G401.6 (cell line): ENCODE results near the gene BACH2.
"Not testable (repeated sequence)": the region's sequence is repeated elsewhere in the genome, so short reads cannot be mapped to it uniquely, and the experiment has no call there.

Experiments
- FAIRE-seq: peaks from 2 replicates; lab custom pipeline; 2012; peaks lifted over from hg19 to GRCh38; lab: Jason Lieb, UNC

BACH2 gene

DNA sequence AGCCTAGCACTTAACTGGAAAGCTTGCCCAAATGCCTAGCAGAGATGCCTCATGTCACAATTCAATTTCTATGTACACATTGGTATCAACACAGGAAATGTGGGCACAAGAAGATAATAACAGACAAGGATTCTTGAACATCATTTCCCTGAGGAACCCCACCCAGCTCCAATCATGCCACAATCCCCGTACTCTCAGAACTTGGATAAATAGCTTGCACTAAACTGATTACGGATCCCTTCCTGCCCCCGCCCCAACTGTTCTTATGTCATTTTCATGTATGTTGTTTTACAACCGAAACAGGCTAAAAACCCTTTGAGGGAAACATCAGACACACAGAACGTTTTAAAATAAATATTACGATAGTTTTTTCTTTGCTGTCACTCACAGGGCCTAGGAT lies 87.1 kb downstream of the BACH2 start:
- no peak for FAIRE-seq

DNA sequence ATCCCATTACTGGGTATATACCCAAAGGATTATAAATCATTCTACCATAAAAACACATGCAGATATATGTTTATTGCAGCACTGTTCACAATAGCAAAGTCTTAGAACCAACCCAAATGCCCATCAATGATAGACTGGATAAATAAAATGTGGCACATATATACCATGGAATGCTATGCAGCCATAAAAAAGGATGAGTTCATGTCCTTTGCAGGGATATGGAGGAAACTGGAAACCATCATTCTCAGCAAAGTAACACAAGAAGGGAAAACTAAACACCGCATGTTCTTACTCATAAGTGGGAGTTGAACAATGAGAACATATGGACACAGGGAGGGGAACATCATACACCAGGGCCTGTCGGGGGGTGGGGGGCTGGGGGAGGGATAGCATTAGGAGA lies 88.0 kb downstream of the BACH2 start:
- not testable (repeated sequence) for FAIRE-seq

DNA sequence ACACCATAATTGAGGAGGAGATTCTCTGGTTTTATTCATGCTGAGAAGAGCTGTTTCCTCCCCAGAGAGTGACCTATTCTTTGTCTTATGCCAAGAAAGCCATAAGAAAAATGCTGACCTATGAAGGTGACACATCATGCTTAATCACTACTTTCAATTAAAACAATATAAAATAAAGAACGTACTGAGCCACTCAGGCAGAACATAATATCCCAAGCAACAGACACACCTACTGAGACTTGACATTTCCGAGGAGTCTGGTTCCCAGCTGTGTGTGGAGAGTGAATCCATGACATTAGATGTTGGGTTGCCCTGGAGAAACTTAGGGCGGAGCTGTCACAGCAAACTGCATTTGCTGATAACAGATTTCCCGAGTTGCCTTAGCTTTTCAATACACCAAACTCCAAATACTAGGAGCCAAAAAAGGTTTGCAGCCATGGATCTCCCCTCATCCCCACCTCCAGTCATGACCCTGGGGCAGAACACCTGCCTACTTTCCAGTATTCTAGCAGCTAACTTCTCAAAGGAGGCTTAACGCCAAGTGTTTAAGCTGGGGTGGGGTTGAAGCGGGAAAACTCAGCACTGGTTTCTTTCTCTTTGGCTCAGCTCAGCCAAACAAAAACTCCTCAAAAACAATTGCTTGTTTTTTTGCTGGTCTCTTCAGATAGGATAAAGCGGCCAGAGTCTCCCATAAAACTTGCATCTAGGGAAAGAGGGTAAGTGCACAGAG lies 92.2 kb downstream of the BACH2 start:
- FAIRE-seq, result no peak

DNA sequence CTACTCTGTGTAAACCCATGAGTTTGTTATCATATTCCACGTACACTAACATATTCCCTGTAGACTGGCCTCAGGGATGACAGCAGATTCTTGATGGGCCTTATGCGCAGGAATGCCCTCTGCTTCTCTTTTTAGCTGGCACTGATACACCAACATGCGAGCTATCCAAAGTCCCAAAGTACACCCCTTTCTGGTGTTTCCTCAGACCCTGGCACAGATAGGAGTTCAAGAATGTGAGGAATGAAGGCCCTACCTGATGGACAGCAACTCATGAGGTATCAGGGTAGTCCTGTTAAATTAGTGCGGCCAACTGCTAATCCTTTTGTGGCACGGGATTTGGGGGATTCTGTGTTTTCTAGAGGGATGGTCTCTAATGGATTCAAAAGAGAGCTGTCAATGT lies 93.0 kb downstream of the BACH2 start:
- no peak for FAIRE-seq

DNA sequence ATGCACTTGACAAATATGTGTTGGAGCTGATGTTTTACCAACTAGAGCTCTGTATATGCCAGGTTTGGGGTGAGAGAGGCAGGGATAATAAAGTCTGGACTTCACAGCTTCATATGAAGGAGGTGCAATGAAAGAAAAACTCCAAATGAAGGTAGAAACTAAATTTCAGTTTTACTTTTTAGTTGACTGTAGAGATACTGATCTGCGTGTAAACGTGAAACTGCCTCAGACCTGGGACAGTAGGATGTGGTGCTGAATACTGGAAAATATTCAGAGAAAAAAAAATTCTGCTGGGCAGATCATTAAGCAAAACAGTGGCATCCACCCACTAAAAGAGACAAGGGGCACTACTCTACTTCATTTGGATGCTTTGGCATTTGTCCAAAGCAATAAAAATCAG lies 94.5 kb downstream of the BACH2 start:
- no peak for FAIRE-seq

DNA sequence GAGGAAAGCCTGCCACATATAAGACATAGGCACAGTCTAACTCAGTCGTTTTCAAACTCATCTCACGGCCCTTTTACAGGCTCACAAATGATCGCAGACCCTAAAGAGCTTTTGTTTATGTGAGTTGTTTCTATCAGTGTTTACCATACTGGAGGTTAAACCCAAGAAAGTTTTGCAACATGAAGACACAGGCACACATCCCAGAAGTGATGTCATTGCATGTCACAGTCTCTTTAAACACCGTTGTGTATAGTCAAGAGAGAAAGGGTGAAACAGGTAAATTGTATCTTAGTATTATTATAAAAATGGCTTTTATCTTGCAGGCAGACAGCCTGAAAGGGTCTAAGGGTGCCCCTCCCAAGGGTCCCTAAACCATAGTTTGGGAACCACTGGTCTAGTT lies 96.7 kb downstream of the BACH2 start:
- no peak for FAIRE-seq

DNA sequence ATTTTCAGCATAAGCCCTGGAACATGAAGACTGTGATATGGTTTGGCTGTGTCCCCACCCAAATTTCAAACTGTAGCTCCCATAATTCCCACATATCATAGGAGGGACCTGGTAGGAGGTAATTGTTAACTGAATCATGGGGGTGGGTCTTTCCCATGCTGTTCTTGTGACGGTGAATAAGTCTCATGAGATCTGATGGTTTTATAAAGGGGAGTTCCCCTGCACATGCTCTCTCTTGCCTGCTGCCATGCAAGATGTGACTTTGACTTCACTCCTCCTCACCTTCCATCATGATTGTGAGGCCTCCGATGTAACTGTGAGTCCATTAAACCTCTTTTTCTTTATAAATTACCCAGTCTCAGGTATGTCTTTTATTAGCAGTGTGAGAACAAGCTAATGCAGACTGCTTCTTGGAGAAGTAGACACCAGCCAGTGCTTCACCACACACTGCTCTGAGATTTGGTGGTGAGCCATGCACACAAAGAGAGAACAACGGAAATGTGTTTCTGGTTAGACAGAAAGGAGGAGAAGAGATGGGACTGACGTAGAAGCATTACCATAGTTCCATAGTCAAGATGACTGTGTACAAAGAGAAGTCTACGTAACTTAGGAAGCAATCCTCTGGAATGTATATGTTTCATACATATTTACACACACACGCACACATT lies 97.8 kb downstream of the BACH2 start:
- FAIRE-seq, result no peak

DNA sequence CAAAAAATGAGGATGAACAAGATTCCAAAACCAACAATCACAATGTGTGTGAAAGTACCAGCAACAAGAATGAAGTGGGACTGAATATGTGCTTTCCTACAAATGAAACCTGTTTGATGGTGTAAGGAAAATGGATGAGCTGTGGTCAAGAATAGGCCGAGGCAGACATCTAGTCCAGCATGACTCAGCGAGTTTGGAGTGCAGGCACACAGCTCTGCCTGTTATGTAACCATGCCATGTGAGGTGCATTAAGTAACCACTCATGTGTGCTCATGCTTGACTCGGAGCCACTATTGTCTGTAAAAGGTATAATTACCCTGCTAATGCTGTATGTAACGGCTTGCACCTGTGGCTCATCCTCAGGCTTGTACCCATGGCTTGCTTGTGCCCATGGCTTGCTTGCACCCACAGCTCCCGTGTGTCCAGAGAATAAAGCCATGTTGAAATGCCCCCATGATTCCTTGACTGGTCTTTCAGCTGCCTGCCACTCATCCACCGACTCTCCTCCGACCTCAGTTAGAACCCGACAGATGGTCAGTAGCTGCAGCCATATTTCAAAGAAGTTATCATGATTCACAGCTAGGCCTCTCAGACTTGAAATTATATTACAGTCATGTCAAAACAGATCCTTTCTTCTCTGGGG lies 98.7 kb downstream of the BACH2 start:
- FAIRE-seq, result no peak

DNA sequence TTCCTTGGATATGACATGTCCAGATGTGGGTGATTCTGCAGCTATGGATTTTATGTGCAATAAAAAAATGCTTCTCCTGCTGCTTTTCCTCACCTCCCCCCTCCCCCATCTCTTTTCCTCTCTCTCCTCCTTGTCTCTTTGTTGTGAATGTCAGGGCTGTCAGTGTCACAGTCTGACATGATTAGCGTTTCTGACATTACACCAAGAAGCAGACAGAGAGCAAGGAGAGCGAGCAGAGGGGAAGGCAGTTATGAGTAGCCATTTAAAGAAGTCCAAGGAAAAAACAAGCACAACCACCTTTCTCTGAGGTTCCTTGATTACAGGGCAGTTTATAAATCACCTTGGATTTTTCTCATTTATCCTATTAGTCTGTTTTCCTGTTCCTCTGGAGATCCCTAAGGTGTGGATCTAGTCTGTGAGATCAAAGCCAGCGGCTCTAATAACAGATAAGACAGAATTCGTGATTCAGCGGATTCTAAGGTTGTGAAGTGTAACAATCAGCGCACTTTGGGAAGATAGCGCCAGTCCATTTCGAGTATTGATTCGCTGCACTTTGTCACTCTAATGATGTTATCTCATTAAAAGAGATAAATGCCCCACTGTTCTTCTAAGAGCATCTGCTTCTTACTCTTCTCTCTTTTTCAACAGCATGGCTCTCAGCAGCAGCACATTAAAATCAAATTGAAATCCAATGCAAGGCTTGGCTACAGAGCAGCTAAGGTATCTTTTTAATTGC lies 101.4 kb downstream of the BACH2 start:
- FAIRE-seq, result no peak

DNA sequence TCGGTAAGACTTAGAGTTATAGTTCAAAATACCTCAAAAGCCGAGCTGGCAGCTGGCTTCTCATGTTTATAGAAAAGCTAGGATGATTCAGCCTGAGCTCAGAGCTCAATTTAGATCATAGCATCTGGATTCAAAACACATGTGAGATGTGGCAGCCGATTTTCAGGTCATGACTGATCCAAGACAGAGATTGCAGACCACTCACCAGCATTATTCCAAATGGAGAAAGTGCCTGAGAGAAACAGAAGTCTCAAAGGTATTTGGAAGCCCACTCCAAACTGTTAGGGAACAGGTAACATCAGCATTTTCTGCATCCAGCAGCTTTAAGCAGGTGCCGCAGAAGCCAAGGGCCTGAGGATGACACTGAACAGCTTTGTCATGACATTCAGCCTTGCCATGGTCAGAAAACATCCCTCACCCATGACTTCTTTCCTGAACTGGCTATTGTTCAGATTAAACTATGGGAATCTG lies 102.2 kb downstream of the BACH2 start:
- FAIRE-seq, result no peak

DNA sequence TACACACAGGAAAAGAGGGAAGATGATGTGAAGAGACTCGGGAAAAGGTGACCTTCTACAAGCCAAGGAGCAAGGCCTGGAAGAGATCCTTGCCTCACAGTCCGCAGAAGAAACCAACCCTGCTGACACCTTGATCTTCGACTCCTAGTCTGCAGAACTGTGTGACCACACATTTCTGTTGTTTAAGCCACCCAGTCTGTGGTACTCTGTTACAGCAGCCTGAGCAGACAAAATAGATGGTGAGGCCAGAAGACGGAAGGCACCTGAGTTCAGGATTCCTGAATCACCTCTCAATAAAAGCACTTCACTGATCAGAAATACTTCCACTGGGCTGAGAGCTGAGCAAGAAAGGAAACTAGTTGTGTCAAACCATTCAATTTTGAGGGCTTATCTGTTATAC lies 103.3 kb downstream of the BACH2 start:
- FAIRE-seq, result no peak

DNA sequence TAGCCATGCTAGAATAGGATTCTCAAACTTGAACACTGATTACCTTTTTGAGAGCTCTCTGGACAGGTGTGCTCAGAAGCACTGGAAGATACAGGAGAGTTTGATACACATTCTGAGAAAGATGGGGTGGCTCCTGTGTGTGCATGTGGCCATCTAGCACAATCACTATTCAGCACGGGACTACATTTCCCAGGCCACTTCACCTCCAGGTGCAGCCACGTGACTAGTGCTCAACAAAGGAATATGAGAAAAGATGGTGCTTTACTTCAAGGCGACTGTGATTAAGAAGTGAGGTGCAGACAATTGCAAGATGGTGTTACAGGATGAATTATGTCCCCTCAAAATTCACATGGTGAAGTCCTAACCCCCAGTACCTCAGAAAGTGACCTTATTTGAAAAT lies 103.8 kb downstream of the BACH2 start:
- FAIRE-seq, result no peak

DNA sequence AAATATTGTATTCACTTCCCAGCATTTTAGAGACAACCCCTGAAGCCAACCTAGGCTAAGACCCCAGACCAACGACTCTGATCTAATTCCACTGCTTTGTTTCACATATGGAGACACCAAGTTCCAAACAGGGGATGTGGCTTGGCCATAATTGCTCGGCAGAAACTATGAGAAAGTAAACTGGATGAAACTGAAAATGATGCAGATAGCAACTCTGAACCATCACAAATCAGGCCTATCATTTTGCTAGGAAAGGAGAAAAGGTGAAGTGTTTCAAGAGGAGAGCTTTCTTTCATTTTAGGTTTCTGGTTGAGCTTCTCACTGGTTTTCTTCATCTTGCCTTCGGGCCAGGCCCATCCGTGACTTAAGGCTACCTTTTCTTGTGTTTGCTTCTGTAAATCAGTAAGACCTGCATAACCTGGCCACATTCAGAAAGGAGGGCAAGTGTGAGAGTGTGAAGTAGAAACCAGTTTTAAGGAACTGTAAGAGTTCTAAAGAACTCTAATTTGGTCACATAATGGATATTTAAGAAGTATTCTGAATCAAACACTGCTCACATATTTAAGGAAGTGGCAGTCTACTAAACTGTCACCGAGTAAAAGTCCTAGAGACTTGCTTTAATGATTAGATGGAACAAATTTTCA lies 105.8 kb downstream of the BACH2 start:
- no peak for FAIRE-seq

DNA sequence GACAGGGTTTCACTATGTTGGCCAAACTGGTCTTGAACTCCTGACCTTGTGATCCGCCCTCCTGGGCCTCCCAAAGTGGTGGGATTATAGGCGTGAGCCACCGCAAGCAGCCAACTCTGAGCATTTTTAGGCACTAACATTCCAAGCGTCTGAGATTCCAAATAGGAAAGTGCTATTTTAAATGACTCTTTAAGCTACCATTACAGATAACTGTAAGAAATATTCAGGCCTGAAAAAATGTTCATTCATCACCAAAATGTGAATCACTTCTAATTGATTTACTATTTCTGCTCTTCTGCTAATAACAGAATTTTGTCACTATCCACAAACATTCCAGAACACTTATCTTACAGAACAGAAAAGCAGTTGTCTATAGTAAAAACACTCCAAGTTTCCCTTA lies 106.5 kb downstream of the BACH2 start:
- FAIRE-seq, result no peak

DNA sequence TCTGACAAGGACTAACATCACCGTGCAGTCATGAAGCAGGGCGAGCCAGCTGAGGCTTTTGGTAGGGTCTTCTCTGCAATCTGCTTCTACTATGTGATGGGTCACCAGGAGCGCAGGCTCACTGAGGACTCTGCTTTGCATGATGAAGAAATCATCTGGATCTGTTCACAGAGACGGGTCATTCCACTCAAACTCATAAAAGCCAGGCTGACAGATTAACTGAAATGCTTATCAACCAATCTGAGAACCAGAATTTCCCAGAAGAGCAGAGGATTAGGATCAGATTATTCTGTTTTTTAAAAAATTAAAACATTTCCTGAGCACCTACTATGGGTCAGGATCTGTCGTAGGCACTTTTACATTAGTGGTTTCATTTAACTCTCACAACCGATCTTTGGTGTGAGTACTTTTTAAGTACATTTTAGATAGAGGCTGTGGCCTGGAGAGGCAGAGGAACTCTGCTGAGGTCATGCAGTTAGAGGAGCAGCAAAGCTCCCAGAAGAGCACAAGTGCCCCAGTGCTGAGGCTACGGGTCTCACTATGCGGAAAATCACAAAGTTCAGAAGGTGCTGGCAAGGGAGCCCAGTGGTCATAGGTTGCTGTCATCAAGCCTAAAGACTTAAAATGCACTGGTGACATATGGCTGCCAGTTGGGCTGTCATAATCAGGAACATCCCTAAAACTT lies 109.1 kb downstream of the BACH2 start:
- FAIRE-seq, result no peak

DNA sequence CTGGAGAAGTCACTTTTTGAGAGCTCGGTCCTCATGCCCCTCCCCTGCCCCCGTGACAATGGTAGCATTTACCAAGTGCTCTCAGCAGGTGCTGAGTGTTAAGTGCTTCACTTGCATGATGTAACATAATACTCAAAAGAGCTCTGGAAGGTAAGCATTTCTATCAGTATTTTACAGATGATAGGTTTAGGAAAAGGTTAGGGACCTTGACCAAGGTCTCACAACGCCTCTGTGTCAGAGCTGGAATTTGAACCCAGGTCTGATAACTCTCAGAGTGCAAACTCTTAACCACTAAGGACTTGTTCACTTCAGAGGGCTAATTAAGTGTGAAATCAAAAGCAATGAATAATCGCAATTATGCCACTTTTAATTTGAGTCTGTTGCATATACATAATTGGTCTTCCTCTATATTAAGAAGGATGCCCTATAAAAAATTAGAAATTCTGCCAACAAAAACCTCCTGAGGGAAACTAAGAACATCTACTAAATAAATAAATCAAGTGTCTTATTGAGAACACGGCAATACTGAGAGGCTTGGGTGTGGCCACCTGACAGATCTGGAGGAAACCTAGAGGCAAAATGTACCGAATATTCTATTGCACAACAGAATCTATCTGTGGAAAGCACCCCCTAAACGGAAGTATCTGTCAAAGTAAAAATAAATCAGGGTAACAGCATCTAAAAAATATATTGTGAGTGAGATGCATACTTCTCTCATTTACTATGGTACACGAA lies 109.8 kb downstream of the BACH2 start:
- FAIRE-seq, result no peak

DNA sequence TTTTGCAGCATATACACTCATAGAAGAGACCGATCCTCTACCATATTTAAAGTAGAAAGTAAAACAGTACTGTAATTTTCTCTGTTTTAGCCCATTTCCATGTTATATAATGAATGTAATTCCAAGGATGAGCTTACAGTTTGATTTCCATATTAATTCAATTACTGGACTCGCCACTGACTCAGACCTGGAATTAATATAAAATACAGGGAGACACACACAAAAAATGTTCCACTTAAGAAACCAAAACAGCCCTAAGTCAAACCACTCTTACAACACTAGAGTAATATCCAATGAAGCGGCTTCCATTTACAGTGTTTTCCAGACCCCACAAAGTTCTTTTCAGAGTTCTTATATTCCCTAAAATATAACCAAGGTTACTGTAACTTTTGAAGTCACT lies 110.6 kb downstream of the BACH2 start:
- no peak for FAIRE-seq

DNA sequence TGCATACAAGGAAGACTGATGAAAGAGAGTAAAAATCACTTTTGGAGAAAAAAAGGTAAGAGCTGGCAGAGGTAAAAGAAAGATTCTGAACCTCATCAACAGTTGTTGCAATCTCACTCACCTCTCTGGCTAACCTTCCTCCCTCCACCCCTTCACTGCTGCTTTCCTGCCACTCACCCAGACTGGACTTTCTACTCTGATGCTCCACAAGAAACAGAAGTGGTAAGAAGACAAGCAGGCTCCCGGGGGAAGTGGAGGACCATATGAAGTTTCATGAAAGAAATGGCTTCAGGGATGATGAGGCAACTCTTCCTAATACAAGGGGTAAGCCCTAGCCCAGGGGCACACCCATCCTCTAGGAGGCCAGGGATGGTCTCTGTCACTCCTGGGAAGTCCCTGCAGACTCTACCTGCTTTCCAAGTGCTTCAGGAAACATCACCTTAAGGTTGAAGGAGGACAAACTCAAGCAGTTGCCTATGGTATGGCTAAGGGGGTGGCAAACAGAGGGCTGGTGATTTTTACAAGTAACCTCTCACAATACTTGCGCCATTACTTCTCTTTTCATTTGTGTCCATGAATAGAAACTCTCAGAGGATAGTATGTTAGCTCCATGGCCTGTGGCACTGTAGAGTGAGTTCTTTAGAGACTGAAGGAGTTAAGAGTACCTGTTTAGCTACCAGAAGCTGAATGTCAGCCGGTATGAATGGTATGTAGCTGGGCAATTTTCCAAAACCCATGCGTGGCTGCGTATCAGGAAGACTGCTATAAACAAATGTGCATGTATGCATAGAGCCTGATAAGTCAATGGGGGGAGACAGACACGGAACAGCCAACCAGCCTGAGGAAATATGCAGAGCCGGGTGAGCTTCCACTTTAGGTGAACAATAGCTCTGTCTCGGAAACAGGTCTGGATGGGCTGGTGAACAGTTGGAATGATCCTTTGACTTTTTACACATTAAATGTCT lies 112.0 kb downstream of the BACH2 start:
- no peak for FAIRE-seq

DNA sequence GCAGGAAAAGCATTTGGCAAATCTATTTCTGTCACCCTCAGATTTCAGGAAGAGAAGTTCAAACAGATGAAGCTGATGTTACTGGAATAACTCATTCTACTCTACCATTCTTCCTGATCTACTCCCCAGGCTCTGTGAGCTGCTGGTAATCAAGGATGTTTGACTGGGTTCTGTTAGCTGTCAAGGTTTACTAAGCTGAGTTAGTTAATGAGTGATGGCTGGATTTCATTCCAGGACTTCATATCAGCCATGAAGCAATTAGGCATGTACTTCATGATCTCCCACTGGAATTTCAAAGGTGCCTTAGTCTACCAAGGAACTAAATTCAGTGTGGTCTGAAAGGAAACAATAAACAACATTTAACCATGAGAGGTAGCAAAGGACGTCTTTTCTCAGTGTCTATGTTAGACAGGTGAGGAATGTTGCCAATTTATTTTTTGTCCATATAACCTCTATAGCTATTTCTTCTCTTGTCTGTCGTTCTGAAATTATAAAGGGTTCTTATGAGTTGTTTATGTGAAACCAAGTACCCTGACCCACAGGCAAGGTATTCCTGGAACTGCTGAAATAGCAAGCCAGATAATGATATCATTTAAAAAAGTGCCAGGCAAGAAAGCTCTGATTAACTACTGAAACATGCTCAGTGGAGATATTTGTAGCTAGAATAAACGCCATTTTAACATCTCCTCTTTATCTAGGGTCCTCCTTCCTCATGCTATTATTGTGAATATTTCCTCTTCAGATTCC lies 112.9 kb downstream of the BACH2 start:
- FAIRE-seq, result no peak
